H54 (cell line): ENCODE data around the gene ATP8B3.
"Not testable (repeated sequence)": the region's sequence is repeated elsewhere in the genome, so short reads cannot be mapped to it uniquely, and the experiment has no call there.

Experiments used
- DNase-seq: peaks from one replicate; pipeline ENCODE4 v3.0.0; 2011; ENCODE audit warnings: low spot score, mixed read lengths; ENCODE audit not compliant: insufficient read length
- FAIRE-seq: peaks from 3 replicates; lab custom pipeline; 2011; peaks lifted over from hg19 to GRCh38; lab: Jason Lieb, UNC
- POLR2A ChIP-seq: IDR thresholded peaks from 2 replicates; pipeline ENCODE4 v1.6.1; 2011; ENCODE audit warnings: low read depth, mild to moderate bottlenecking, low read length

Gene ATP8B3

GRCh38 chr19:1811472-1811894, 593 bp downstream of the ATP8B3 start:
- FAIRE-seq (peak; percentile 80), DNase-seq (peak; percentile 99)
- peak; percentile 46; the same call in 1 of the 2 replicates for TF ChIP-seq POLR2A

DNA sequence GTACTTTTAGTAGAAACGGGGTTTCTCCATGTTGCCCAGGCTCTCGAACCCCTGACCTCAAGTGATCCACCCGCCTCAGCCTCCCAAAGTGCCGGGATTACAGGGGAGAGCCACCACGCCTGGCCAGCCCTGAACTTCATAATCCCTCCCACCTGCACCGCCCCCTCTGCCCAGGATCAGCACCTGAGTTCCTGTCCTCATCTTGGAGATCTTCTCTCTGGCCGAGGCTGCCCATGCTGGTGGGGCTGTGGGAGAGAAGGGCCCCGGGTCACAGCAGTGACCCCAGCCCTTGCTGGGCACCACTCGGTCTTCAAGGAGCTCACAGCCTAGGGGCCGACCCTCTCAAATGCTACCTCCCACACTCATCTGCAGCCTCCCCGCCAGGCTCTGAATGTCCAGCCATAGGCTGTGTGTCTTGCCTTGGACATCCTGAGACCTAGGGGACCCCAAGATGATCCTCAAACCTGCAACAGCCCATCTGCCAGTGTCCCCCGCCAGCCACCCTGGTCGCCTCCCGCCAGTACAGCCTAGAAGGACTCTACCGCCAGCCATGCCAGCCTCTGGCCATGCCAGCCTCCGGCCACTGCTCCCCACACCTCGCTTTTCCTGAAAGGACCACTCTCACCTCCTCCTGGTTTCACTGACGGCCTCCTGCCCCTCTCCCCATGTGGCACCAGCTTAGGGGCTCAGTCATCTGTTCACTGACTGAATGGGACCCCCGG, 1.5 kb downstream of the ATP8B3 start:
- DNase-seq (no peak), FAIRE-seq (no peak)
- no peak for TF ChIP-seq POLR2A

DNA sequence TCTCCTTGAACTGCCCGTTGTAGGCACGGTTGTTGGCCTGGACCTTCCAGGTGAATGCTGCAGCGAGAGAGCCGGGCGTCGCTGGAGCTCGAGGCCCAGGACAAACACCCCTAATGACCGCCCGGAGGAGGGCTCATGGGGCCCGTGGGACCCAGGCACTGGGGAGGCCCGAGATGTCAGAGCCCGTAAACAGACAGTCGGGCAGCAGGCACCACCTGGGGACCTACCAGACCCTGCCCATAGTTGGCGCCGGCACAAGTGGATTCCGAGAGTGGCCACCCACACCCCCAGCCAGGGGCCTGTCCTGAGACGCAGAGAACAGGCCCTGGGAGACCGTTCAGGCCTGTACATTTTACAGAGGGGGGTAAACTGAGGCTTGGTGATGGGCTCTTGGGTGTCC, 2.4 kb downstream of the ATP8B3 start:
- TF ChIP-seq POLR2A = no peak
- FAIRE-seq (no peak), DNase-seq (no peak)

DNA sequence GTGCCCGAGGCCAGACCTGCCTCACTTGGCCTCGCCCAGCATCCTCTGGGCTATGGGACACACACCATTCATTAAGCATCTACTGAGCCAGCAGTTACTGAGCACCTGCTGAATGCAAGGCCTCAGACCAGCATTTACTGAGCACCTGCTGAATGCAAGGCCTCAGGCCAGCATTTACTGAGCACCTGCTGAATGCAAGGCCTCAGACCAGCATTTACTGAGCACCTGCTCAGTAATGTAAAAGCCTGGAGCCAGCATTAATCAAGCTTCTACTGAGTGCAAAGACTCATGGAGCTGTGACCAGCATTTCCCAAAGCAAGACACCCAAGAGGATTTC, 3.7 kb downstream of the ATP8B3 start:
- no peak for DNase-seq
- FAIRE-seq = no peak
- TF ChIP-seq POLR2A = no peak

- TF ChIP-seq POLR2A = no peak
- no peak for FAIRE-seq
- no peak for DNase-seq
These were observed 4.2 kb downstream of the ATP8B3 start for GRCh38 chr19:1807695-1808394.

DNA sequence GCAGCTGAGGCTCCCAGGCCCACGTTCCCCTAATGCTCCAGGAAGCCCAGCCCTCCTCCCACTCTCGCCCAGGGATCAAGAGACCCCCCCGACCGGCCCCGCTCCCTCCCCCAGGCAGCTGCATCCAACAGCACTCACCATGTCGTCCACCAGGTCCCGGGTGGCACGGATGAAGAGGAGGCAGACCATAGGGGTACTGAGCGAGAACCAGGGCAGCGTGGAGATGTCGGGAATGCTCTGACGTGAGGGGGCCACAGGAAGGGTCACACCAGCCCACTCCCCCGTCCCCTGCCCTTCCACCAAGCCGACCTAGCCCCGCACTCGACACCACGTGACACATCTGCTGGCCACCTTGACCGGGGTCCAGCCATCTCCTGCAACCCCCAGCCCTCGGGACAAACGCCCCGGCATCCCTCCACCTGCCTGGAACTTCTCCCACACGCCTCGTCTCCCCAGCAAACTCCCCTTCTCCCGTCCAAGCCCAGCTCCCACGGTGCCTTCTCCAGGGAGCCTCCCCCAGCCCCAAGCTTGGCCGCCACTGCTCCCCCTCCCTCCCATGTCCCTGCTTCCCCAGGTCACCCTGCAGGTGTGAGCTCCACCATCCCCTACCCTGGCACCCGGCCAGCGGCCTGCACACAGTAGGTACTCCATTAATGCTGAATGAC, 4.9 kb downstream of the ATP8B3 start:
- TF ChIP-seq POLR2A = no peak
- no peak for DNase-seq
- no peak for FAIRE-seq

DNA sequence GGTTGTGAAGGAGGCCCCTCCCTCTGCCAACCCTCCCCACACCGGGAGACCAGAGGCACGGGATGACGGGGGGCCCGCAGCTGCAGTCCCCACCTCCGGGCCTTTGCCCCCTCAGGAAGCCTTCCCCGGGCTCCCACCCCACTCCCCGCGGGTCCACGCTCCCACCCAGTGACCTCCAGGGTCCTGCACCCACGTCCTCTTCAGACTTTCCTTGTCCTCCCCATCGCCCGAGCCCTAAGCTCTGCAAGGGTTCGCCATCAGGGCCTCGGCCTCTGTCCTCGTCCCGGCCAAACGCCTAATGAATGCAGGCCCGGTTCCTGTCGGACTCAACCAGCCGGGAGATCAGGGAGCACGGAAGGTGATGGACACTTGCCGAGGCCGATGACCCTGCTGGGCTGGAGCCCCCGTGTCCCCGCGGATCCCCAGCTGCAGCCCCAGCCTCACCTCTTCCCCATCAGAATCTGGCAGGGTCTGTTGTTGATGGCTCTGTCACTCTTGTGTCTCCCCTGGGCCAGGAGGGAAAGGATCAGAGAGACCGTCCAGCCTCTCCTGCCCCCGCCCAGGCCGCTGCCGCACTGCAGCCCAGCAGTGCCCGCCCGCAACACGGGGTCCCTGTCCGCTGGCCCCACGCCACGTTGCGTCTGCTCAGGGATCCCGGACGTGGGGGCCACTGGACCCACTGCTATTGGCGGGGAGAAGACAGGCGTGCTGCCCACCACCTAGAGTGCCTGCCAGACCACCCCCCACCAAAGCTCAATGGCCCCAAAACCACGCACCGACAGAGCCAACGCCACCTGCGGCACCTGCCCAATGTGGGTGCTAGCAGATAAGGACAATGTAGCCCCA, 5.7 kb downstream of the ATP8B3 start:
- no peak for TF ChIP-seq POLR2A
- FAIRE-seq (no peak), DNase-seq (no peak)

- DNase-seq = no peak
- no peak for TF ChIP-seq POLR2A
- no peak for FAIRE-seq
These were observed 6.5 kb downstream of the ATP8B3 start for GRCh38 chr19:1805401-1806183.

DNA sequence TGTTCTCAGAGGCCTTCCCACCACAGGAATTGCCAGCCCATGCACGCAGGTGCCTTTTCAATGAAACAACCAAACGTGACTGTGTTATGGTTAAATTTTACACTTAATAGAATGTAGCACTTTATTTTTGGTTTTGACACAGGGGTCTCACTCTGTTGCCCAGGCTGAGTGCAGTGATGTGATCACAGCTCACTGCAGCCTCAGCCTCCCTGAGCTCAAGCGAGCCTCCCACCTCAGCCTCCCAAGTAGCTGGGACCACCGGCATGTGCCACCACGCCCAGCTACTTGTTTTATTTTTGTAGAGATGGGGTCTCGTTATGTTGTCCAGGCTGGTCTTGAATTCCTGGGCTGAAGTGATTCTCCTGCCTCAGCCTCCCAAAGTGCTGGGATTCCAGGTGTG, 7.2 kb downstream of the ATP8B3 start:
- DNase-seq = no peak
- no peak for TF ChIP-seq POLR2A
- no peak for FAIRE-seq

GRCh38 chr19:1799695-1800342, 12.3 kb downstream of the ATP8B3 start:
- no peak for TF ChIP-seq POLR2A
- DNase-seq = no peak
- no peak for FAIRE-seq

DNA sequence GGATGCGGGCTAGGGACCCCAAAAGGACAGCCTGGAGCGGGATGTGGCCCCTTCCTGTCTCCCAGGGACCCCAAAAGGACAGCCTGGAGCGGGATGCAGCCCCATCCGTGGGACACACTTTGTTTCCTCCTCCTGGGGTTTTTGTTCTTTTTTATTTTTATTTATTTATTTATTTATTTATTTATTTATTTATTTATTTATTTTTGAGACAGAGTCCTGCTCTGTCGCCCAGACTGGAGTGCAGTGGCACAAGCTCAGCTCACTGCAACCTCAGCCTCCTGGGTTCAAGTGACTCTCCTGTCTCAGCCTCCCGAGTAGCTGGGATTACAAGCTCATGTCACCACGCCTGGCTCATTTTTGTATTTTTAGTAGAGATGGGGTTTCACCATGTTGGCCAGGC, 14.8 kb downstream of the ATP8B3 start:
- not testable (repeated sequence) for DNase-seq, FAIRE-seq

GRCh38 chr19:1796395-1797142, 15.5 kb downstream of the ATP8B3 start:
- no peak for TF ChIP-seq POLR2A
- no peak for FAIRE-seq
- DNase-seq = no peak
